ENCODE results near the gene NACC1.

DNA sequence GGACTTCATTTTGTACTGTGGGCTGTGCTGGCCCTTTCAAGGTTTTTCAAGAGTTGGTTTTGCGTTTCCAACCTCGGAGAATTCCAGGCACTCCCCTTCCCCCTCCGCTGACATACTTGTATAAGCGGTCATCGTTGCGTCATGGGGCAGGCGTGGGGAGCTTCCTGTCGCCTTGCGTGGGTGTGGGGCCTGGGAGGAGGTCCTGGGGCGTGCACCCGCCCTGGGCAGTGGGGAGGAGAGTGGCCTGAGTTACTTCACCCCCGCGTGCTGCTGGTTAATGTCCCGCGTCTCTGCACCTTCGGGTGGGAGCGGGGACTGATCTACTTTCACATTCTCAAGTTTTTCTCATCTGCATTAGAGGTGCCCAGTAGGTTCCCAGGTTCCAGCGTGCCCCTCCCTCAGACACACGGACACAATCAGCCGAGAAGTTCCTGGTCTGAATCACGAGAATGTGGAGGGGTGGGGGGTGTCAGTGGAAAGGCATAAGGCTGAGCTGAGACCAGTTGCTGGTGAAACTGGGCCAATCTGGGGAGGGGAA is 36.2 kb downstream of the NACC1 start:
- TF ChIP-seq CTCF (conservative IDR thresholded peaks at IDR 0.05; ENCODE audit: low read length) (no peak), EZH2phosphoT487 (IDR thresholded peaks at IDR 0.05; ENCODE audit: borderline replicate concordance) (no peak)

Data from Loucy (cell line).